Progenitor cell of endocrine pancreas (in vitro differentiated cells): ENCODE measurements around the gene SCN1B. TPM values are rescaled to one million over a fixed set of nuclear protein-coding genes. Genes with fewer than 3 reads are reported as not detected.

Source experiments
- DNase-seq: peaks from one replicate; pipeline ENCODE4 v3.0.0; 2021; ENCODE audit warnings: low spot score; ENCODE audit not compliant: unreplicated experiment
- H3K27ac Mint-ChIP-seq: 2 replicates; pipeline ENCODE4 v1.8.0; 2021; ENCODE audit warnings: mild to moderate bottlenecking, moderate library complexity, mixed read lengths
- H3K27me3 Mint-ChIP-seq: 2 replicates; pipeline ENCODE4 v1.8.0; 2021; ENCODE audit warnings: mixed read lengths
- H3K36me3 Mint-ChIP-seq: 2 replicates; pipeline ENCODE4 v1.8.0; 2022; ENCODE audit warnings: mixed read lengths; ENCODE audit not compliant: insufficient read depth
- H3K4me1 Mint-ChIP-seq: 2 replicates; pipeline ENCODE4 v1.8.0; 2021; ENCODE audit warnings: low read depth, mixed read lengths
- H3K4me3 Mint-ChIP-seq: 2 replicates; pipeline ENCODE4 v1.8.0; 2021; ENCODE audit warnings: low read depth, mild to moderate bottlenecking, moderate library complexity, mixed read lengths
- H3K9me3 Mint-ChIP-seq: 2 replicates; pipeline ENCODE4 v1.8.0; 2021; ENCODE audit warnings: low read depth, mixed read lengths
- CTCF ChIP-seq: fragments of 200-600 bp; sonication (generic); IDR thresholded peaks from one replicate; pipeline ENCODE4 v1.5.0; 2021; ENCODE audit warnings: antibody characterized with exemption, mild to moderate bottlenecking; ENCODE audit not compliant: unreplicated experiment
- total RNA-seq: library from RNA; stranded (reverse); gene quantifications from 2 replicates; pipeline ENCODE4 v1.2.1, GENCODE V29; 2021

The SCN1B gene
- total RNA-seq, 1 donor from 2014 or later: 1.7 TPM

GRCh38 chr19:35073941-35074340, 43.7 kb downstream of the SCN1B start:
- Mint-ChIP-seq H3K36me3 (no peaks in the 10 kb centered on the region), H3K9me3 (no peaks in the 10 kb centered on the region), H3K4me3 (no peak overlapping the region), H3K27me3 (peaks cover 19% of the 10 kb centered on the region), H3K4me1 (peaks cover 2% of the 10 kb centered on the region), H3K27ac (no peak overlapping the region)
- TF ChIP-seq CTCF: no peak
- no peak for DNase-seq

GRCh38 chr19:35074426-35075201, 44.3 kb downstream of the SCN1B start:
- Mint-ChIP-seq H3K27ac (no peak overlapping the region), H3K9me3 (no peaks in the 10 kb centered on the region), H3K36me3 (no peaks in the 10 kb centered on the region), H3K4me3 (no peak overlapping the region), H3K27me3 (peaks cover 23% of the 10 kb centered on the region), H3K4me1 (peaks cover 2% of the 10 kb centered on the region)
- no peak for DNase-seq
- no peak for TF ChIP-seq CTCF

GRCh38 chr19:35075202-35076025, 45.1 kb downstream of the SCN1B start:
- Mint-ChIP-seq H3K4me1 (peaks cover 2% of the 10 kb centered on the region), H3K36me3 (no peaks in the 10 kb centered on the region), H3K27ac (no peak overlapping the region), H3K4me3 (no peak overlapping the region), H3K9me3 (no peaks in the 10 kb centered on the region), H3K27me3 (peaks cover 23% of the 10 kb centered on the region)
- no peak for TF ChIP-seq CTCF
- DNase-seq: no peak

- H3K27ac Mint-ChIP-seq: no peak overlapping the region
- no peaks in the 10 kb centered on the region for H3K36me3 Mint-ChIP-seq
- H3K27me3 Mint-ChIP-seq: peaks cover 23% of the 10 kb centered on the region
- no peaks in the 10 kb centered on the region for H3K9me3 Mint-ChIP-seq
- no peak for DNase-seq
- TF ChIP-seq CTCF: no peak
- H3K4me1 Mint-ChIP-seq: peaks cover 2% of the 10 kb centered on the region
- H3K4me3 Mint-ChIP-seq: no peak overlapping the region
Observed at GRCh38 chr19:35076026-35076370, 45.7 kb downstream of the SCN1B start.

- H3K27ac Mint-ChIP-seq: no peak overlapping the region
- no peak for TF ChIP-seq CTCF
Observed at GRCh38 chr19:35076657-35077056, 46.4 kb downstream of the SCN1B start.

More at GRCh38 chr19:35076657-35077056, 46.4 kb downstream of the SCN1B start:
- no peaks in the 10 kb centered on the region for H3K36me3 Mint-ChIP-seq
- H3K27me3 Mint-ChIP-seq: peaks cover 23% of the 10 kb centered on the region
- no peak overlapping the region for H3K4me3 Mint-ChIP-seq
- H3K4me1 Mint-ChIP-seq: peaks cover 2% of the 10 kb centered on the region
- no peaks in the 10 kb centered on the region for H3K9me3 Mint-ChIP-seq
- DNase-seq: no peak
